ENCODE measurements around the gene DNASE1L1. TPM values are rescaled to one million over a fixed set of nuclear protein-coding genes. Genes with fewer than 3 reads are reported as not detected.

Gene DNASE1L1
- polyA plus RNA-seq, 1 donor (not counting 4 experiments of a cell fraction or from before 2014, with no cell fraction given): 17.1 TPM

DNA sequence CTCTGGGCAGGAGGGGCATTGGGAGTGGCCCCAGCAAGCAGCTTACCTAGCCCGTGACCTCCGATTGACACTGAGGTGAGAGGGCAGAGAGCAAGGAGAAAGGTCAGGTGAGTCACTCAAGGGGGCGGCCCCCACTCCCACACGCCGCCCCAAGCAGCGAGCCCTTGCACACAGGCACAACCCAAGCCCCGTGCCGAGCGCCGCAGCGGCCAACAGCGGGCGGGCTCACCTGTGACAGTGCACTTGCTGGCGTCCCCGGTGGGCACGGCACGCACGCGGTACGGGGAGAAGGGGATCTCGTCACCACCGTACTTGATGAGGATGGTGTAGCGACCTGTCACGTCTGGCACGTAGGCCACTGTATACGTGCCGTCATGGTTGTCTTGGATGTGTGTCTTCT lies 51.8 kb downstream of the DNASE1L1 start:
- TF ChIP-seq, protein P1, sequence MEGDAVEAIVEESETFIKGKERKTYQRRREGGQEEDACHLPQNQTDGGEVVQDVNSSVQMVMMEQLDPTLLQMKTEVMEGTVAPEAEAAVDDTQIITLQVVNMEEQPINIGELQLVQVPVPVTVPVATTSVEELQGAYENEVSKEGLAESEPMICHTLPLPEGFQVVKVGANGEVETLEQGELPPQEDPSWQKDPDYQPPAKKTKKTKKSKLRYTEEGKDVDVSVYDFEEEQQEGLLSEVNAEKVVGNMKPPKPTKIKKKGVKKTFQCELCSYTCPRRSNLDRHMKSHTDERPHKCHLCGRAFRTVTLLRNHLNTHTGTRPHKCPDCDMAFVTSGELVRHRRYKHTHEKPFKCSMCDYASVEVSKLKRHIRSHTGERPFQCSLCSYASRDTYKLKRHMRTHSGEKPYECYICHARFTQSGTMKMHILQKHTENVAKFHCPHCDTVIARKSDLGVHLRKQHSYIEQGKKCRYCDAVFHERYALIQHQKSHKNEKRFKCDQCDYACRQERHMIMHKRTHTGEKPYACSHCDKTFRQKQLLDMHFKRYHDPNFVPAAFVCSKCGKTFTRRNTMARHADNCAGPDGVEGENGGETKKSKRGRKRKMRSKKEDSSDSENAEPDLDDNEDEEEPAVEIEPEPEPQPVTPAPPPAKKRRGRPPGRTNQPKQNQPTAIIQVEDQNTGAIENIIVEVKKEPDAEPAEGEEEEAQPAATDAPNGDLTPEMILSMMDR (optimal IDR thresholded peaks at IDR 0.05 in 1 of 3, IDR thresholded peaks at IDR 0.05 in 1 of 3, conservative IDR thresholded peaks at IDR 0.05 in 1 of 3; ENCODE audit: extremely low read depth in 1 of 3, insufficient read depth in 2 of 3, low read length in 3 of 3): no peak
- no peak for TF ChIP-seq EZH2 (IDR thresholded peaks at IDR 0.05; ENCODE audit: low read length)
- no peaks in the 10 kb centered on the region for H3K9me3 ChIP-seq (ENCODE audit: control insufficient read depth, low read depth, low read length)
- H3K27me3 ChIP-seq (ENCODE audit: control insufficient read depth, extremely low read depth, insufficient read depth, low read length): no peaks in the 10 kb centered on the region
- H3K36me3 ChIP-seq (ENCODE audit: control insufficient read depth in 2 of 2, extremely low read depth in 1 of 2, insufficient read depth in 2 of 2, low read length in 2 of 2): peaks cover 19 to 28% of the 10 kb centered on the region in 2 experiments
- dilution Hi-C loops (cut with MboI; ENCODE audit: extremely low pct_ligation_motif_present, low sequenced_read_pairs): no loop called here
- H4K20me1 ChIP-seq (ENCODE audit: control insufficient read depth, extremely low read depth, insufficient read depth, low read length): peaks cover 41% of the 10 kb centered on the region
- no peak overlapping the region for H2AFZ ChIP-seq (ENCODE audit: control insufficient read depth, low read length)
- no peaks in the 10 kb centered on the region for H3K4me1 ChIP-seq (ENCODE audit: control insufficient read depth, extremely low read depth, insufficient read depth, low read length)
- H3K4me2 ChIP-seq (ENCODE audit: control insufficient read depth, extremely low read depth, insufficient read depth, low read depth, low read length): no peak overlapping the region
- H3K9me1 ChIP-seq (ENCODE audit: control insufficient read depth, extremely low read depth, insufficient read depth, low read length): no peaks in the 10 kb centered on the region
- H3K9ac ChIP-seq (ENCODE audit: control insufficient read depth, extremely low read depth, insufficient read depth, low read length): no peak overlapping the region
- peaks cover 41% of the 10 kb centered on the region for H3K79me2 ChIP-seq (ENCODE audit: control insufficient read depth, insufficient read depth, low read length)
- H3K27ac ChIP-seq (ENCODE audit: control insufficient read depth, insufficient read depth, low read length): no peak overlapping the region
- DNase-seq (ENCODE audit: low read depth, low spot score) (no peak), FAIRE-seq (no peak)
- H3K4me3 ChIP-seq (ENCODE audit: control insufficient read depth in 2 of 3, extremely low read depth in 1 of 3, insufficient read depth in 2 of 3, low read depth in 1 of 3, low read length in 3 of 3): no peak overlapping the region

DNA sequence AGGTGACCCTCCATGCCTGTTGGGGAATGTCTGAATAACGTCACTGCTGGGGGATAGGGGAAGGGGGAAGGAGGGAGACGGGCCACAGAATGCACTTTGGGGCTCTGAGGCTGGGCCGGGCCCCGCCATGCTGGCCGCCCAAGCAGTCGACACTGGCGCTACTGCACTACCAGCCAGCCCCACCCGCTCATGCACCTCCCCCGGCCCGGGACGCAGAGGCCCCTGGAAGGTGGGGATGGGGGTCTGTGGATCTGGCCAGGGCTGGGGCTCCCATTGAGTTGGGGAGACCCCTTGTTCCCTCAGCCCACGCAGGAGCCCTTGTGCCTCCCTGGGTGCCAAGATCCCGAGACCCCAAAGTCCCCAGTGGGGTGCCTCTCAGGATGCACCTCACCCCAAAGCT lies 52.5 kb downstream of the DNASE1L1 start:
- Histone ChIP-seq H3K36me3 (ENCODE audit: control insufficient read depth in 2 of 2, extremely low read depth in 1 of 2, insufficient read depth in 2 of 2, low read length in 2 of 2) (peaks cover 22 to 28% of the 10 kb centered on the region in 2 experiments), H3K27me3 (ENCODE audit: control insufficient read depth, extremely low read depth, insufficient read depth, low read length) (no peaks in the 10 kb centered on the region), H2AFZ (ENCODE audit: control insufficient read depth, low read length) (no peak overlapping the region), H3K9me3 (ENCODE audit: control insufficient read depth, low read depth, low read length) (no peaks in the 10 kb centered on the region), H3K9ac (ENCODE audit: control insufficient read depth, extremely low read depth, insufficient read depth, low read length) (no peak overlapping the region), H3K9me1 (ENCODE audit: control insufficient read depth, extremely low read depth, insufficient read depth, low read length) (no peaks in the 10 kb centered on the region), H3K4me1 (ENCODE audit: control insufficient read depth, extremely low read depth, insufficient read depth, low read length) (no peaks in the 10 kb centered on the region), H3K4me2 (ENCODE audit: control insufficient read depth, extremely low read depth, insufficient read depth, low read depth, low read length) (no peak overlapping the region), H3K79me2 (ENCODE audit: control insufficient read depth, insufficient read depth, low read length) (peaks cover 35% of the 10 kb centered on the region), H3K4me3 (ENCODE audit: control insufficient read depth in 2 of 3, extremely low read depth in 1 of 3, insufficient read depth in 2 of 3, low read depth in 1 of 3, low read length in 3 of 3) (no peak overlapping the region), H3K27ac (ENCODE audit: control insufficient read depth, insufficient read depth, low read length) (no peak overlapping the region), H4K20me1 (ENCODE audit: control insufficient read depth, extremely low read depth, insufficient read depth, low read length) (peaks cover 39% of the 10 kb centered on the region)
- TF ChIP-seq EZH2 (IDR thresholded peaks at IDR 0.05; ENCODE audit: low read length): no peak
- TF ChIP-seq, protein P1 (optimal IDR thresholded peaks at IDR 0.05 in 1 of 3, IDR thresholded peaks at IDR 0.05 in 1 of 3, conservative IDR thresholded peaks at IDR 0.05 in 1 of 3; ENCODE audit: extremely low read depth in 1 of 3, insufficient read depth in 2 of 3, low read length in 3 of 3): no peak
- DNase-seq (ENCODE audit: low read depth, low spot score) (no peak), FAIRE-seq (no peak)
- dilution Hi-C loops (cut with MboI; ENCODE audit: extremely low pct_ligation_motif_present, low sequenced_read_pairs): no loop called here

Data from keratinocyte (primary cell).